ENCODE data around the gene POLD4.

The POLD4 gene

GRCh38 chr11:67302571-67303131, 50.7 kb downstream of the POLD4 start:
- peak; percentile 58 for DNase-seq (ENCODE audit: low spot score)

- DNase-seq (ENCODE audit: low spot score): peak; percentile 89
Observed at GRCh38 chr11:67301951-67302516, 51.3 kb downstream of the POLD4 start.

- no peak for DNase-seq (ENCODE audit: low spot score)
Observed at GRCh38 chr11:67301313-67301921, 51.9 kb downstream of the POLD4 start.
